ENCODE measurements around the gene LRRK2.
A peak's percentile ranks its signal among the peaks of the same experiment; 100 is the strongest.
"Not testable (repeated sequence)": the region's sequence is repeated elsewhere in the genome, so short reads cannot be mapped to it uniquely, and the experiment has no call there.

LRRK2 gene

GRCh38 chr12:40325349-40325960, 100.7 kb downstream of the LRRK2 start:
- peak; percentile 45 for DNase-seq

- no peak for DNase-seq
Measured at GRCh38 chr12:40327535-40327934, 102.7 kb downstream of the LRRK2 start.

- DNase-seq: no peak
Measured at GRCh38 chr12:40330180-40330579, 105.4 kb downstream of the LRRK2 start.

GRCh38 chr12:40331886-40332285, 107.1 kb downstream of the LRRK2 start:
- DNase-seq: no peak

GRCh38 chr12:40335991-40336390, 111.2 kb downstream of the LRRK2 start:
- no peak for DNase-seq

- DNase-seq: no peak
Measured at GRCh38 chr12:40336573-40337199, 111.9 kb downstream of the LRRK2 start.

GRCh38 chr12:40338071-40338470, 113.3 kb downstream of the LRRK2 start:
- no peak for DNase-seq

GRCh38 chr12:40338621-40339020, 113.8 kb downstream of the LRRK2 start:
- DNase-seq: no peak

GRCh38 chr12:40342010-40342409, 117.2 kb downstream of the LRRK2 start:
- DNase-seq: no peak

- no peak for DNase-seq
Measured at GRCh38 chr12:40343124-40343523, 118.3 kb downstream of the LRRK2 start.

GRCh38 chr12:40344312-40344711, 119.5 kb downstream of the LRRK2 start:
- no peak for DNase-seq

GRCh38 chr12:40351976-40352375, 127.2 kb downstream of the LRRK2 start:
- DNase-seq: no peak

GRCh38 chr12:40375076-40375475, 150.3 kb downstream of the LRRK2 start:
- DNase-seq: peak; percentile 1

GRCh38 chr12:40376533-40377267, 151.9 kb downstream of the LRRK2 start:
- peak; percentile 1 for DNase-seq

- DNase-seq: no peak
Measured at GRCh38 chr12:40378691-40379090, 153.9 kb downstream of the LRRK2 start.

- no peak for DNase-seq
Measured at GRCh38 chr12:40382217-40382616, 157.4 kb downstream of the LRRK2 start.

- DNase-seq: not testable (repeated sequence)
Measured at GRCh38 chr12:40387279-40387678, 162.5 kb downstream of the LRRK2 start.

GRCh38 chr12:40390980-40391379, 166.2 kb downstream of the LRRK2 start:
- no peak for DNase-seq

GRCh38 chr12:40393026-40393425, 168.2 kb downstream of the LRRK2 start:
- no peak for DNase-seq

- no peak for DNase-seq
Measured at GRCh38 chr12:40399656-40400055, 174.9 kb downstream of the LRRK2 start.

GRCh38 chr12:40405419-40405818, 180.6 kb downstream of the LRRK2 start:
- DNase-seq: no peak
